IPS-NIHi7 (cell line): ENCODE data around the gene ZMYM1.
"Not testable (repeated sequence)": the region's sequence is repeated elsewhere in the genome, so short reads cannot be mapped to it uniquely, and the experiment has no call there.

ENCODE experiments used
- DNase-seq: peaks from one replicate; pipeline ENCODE4 v3.0.0; 2012; ENCODE audit warnings: mixed read lengths; ENCODE audit errors: extremely low spot score

ZMYM1 gene

DNA sequence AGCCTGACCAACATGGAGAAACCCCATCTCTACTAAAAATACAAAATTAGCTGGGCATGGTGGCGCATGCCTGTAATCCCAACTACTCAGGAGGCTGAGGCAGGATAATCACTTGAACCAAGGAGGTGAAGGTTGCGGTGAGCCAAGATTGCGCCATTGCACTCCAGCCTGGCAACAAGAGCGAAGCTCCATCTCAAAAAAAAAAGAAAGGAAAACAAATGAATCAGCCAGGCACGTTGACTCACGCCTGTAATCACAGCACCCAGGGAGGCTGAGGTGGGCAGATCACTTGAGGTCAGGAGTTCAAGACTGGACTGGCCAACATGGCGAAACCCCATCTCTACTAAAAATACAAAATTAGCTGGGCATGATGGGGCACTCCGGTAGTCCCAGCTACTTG is 2.8 kb upstream of the ZMYM1 start:
- not testable (repeated sequence) for DNase-seq

DNA sequence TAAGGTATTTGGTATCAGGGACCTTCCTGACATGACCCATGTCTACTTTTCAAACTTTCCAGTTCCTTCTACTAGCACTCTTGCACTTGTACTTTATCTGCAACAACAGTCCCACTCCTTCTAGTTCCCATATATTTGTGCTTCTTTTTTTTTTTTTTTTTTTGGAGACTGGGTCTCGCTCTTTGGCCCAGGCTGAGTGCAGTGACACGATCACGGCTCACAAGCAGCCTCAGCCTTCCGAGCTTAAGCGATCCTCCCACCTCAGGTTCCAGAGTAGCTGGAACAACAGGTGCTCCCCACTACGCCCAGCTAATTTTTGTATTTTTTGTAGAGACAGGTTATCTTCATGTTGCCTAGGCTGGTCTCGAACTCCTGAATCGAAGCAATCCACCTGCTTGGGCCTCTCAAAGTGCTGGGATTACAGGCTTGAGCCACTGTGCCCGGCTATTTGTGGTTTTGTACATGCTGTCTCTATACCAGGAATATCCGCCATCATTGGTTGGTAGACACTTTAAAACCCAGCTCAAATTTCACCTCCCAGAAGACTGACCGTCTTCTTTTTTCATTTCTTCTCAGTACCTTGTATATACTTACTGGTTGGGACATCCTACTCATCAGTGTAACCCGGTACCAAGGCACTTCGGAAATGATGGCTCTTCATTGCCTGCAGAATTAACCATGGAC is 1.1 kb downstream of the ZMYM1 start:
- DNase-seq, result no peak

DNA sequence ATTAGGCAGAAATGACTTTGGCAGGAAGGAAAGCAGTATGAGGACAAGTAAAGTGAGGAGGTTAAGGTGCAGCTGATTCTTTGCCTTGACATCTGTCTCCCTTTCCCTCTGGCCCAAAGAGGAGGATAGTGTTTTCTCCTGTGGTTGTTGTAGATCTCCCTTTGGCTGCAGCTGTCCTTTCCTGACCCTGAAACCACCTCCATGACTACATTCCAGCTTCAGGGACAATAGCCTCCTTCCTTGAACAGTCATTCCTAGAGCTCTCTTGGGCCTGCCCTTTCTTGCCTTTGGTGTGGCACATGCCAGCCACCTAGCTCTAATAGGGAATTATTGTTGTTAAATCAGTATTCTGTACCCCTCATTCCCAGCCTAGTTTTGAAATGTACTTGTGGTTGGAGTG is 6.2 kb downstream of the ZMYM1 start:
- DNase-seq, result no peak

DNA sequence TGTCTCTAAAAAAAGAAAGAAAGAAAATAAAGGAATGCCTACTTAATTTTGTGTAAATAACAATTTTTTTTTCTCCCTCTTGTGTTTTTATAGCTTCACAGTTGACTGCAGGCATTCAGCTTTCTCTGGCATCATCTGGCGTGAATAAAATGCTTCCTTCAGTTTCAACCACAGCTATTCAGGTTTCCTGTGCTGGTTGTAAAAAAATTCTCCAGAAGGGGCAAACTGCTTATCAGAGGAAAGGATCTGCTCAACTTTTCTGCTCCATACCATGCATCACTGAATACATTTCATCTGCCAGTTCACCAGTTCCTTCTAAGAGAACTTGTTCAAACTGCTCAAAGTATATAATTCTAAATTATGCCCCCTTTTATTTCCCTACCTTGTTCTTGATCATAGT is 18.0 kb downstream of the ZMYM1 start:
- DNase-seq, result no peak

DNA sequence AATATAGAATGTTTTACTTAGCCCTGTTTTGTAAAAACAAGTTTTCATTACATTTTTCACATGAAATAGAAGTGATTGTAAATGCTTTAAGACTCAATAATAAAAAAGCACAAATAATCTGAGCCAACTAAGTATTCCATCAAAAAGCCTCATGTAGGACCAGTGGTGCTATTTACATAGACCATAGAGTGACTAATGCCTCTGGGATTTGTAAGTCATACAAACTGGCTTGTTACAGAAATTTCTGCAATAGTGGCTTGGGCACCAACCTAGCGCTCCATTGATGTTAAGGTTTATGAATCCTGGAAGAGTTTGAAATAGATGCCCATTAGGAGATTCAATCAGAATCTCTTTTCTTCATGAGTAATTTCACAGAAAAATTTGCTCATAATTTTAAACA is 31.9 kb downstream of the ZMYM1 start:
- DNase-seq, result no peak

DNA sequence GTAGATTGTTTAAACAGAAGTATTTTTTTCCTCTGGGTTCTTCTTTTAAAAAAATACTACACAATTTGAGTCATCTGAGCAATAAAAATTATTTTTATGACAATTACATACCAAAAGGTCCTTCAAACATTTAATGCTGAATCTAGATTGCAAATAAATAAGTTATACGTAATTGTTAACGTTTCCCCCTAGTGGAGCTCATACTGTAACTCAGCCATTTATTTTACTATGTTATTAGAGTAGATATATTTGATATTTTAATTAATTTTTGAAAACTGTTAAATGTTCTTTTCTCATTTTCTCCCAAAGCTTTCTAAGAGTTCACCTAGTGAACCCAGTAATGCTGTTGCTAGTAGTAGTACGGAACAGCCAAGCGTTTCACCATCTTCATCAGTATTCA is 33.5 kb downstream of the ZMYM1 start:
- DNase-seq, result no peak

DNA sequence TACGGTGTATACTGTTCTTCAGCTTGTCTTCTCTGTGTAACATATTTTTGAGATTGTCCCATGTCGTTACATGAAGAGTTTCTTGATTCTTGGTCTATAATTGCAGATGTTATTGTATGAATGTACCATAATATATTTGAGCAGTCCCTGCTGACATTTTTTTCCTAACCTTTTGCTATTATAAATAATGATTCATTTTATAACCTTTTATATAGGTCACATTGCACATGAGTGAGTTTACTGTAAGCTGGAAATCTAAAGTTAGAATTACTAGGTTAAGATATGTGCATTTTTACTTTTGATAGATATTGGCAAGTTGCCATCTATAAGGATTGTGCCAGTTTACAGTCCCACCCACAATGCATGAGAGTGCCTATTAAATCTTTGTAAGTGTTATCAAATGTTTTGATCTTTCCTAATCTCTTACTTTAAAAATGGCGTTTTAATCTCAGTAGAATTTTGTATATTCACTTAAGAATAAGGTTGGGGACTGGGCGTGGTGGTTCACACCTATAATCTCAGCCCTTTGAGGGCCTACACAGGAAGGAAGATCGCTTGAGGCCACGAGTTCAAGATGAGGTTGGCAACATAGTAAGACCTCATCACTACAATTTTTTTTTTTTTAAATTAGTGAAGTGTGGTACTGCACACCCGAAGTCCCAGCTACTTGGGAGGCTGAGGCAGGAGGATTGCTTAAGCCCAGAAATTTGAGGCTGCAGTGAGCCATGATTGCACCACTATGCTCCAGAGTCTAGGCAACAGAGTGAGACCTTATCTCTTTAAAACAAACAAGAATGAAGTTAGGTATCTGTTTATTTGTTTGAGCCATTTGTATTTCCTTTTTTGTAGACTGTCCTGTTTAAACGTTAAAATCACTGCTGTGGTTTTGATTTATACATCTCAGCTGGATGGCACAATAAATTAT is 36.5 kb downstream of the ZMYM1 start:
- DNase-seq, result no peak

DNA sequence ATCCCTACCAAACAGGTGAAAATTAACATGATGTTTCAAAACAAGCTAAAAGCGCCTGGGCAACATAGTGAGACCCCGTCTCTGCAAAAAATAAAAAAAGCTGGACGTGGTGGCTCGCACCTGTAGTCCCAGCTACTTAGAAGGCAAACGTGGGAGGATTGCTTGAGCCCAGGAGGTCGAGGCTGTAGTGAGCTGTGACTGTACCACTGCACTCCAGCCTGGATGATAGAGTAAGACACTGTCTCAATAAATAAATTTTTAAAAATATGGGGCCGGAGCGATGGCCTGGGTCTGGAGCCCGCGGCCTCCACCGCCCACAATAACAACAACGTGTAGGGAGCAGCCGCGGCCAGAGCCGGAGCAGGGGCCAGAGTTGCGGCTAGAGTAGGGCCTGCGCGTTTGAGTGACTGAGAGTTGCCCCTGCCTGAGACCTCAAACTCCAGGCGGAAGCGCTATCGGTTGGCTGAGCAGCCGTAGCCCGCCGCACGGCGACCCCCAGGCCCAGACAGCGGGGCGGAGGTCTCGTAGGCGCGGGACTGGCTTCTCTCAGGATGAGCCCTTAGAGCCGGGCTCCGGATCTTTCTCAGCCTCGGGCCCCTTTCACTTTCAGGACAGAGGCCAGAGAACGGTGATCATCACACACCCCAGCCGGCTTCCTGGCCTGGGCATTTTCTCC is 41.4 kb downstream of the ZMYM1 start:
- DNase-seq, result peak; percentile 21

DNA sequence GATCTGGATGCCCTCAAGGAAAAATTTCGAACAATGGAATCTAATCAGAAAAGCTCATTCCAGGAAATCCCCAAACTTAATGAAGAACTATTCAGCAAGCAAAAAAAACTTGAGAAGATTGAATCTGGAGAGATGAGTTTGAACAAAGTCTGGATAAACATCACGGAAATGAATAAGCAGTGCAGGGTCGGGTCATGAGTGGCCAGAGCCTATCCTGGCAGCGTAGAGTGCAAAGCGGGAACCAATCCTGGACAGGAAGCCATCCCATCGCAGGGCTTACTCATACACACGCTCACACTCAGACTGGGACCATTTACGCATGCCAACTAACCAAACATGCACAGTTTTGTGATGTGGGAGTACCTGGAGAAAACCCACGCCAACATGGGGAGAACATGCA is 43.1 kb downstream of the ZMYM1 start:
- DNase-seq, result no peak

DNA sequence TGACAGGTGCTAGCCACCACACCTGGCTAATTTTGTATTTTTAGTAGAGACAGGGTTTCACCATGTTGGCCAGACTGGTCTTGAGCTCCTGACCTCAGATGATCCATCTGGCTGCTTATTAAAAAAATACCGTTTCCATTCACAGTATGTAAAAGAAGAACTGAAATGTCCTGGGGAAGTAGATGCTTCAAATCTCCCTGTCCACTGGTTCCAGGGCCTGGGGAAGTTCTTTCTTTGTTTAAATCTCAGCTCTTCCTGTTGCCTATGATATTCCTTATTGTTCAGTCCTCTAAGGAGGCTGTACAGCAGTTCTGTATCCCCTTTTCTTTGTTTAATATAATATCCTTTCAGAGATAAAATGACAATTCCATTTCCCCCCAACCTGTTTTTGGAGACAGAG is 47.4 kb downstream of the ZMYM1 start:
- DNase-seq, result no peak

DNA sequence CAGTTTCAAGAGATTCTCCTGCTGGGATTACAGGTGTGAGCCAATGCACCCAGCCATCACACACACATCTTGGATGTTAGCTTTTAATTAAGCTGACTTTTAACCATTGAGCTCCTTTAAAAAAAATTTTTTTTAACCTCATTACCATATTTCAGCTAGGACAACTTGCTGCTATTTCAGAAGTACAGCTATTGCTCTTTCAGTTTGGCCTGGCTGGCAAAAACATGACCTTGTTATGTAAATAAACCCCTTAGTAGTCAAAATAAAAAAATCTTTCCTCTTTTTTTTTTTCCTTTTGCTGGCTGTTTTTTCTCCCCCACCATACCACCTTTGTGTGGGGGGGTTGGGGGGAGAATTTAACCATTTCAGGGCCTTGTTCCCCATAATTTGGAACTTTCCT is 49.9 kb downstream of the ZMYM1 start:
- no peak for DNase-seq

DNA sequence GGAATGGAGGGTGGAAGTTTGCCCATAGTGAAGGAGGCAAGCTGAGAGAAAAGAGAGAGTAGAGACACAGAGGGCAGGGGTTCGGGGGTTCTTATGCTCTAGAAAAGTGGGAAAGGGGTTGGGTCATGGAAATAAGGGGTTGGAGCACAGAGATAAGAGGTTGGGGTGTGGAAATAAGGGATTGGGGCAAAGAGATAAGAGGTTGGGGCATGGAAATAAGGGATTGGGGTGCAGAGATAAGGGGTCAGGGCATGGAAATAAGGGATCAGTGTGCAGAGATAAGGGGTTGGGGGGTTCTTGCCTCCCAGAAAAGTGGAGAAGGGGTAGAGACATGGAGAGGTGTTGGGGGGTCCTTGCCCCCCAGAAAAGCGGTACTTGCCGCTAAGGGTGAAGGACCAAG is 57.6 kb downstream of the ZMYM1 start:
- no peak for DNase-seq

DNA sequence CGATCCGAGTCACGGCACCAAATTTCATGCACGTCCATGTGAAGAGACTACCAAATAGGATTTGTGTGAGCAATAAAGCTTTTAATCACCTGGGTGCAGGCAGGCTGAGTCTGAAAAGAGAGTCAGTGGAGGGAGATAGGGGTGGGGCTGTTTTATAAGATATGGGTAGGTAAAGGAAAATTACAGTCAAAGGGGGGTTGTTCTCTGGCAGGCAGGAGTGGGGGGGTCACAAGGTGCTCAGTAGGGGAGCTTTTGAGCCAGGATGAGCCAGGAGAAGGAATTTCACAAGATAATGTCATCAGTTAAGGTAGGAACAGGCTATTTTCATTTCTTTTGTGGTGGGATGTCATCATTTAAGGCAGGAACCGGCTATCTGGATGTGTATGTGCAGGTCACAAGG is 58.4 kb downstream of the ZMYM1 start:
- DNase-seq, result not testable (repeated sequence)

DNA sequence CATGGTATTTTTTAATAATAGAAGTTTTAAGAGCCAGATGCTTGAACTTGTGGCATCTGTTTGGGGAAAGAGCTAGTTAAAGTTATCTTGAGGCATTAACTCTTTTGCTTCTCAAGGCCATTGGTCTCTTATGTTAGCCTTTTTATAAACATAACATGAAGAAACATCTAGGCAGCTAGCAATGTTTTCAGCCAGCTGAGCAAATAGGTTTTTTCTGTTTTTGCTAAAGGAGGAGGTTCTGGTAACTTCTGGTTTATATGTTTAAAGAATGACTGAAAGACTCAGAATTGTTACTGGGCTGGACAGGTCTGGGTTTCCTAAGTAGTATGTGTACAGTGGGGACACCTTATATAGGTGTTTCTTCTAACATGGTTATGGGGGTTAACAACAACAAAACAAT is 63.1 kb downstream of the ZMYM1 start:
- not testable (repeated sequence) for DNase-seq

DNA sequence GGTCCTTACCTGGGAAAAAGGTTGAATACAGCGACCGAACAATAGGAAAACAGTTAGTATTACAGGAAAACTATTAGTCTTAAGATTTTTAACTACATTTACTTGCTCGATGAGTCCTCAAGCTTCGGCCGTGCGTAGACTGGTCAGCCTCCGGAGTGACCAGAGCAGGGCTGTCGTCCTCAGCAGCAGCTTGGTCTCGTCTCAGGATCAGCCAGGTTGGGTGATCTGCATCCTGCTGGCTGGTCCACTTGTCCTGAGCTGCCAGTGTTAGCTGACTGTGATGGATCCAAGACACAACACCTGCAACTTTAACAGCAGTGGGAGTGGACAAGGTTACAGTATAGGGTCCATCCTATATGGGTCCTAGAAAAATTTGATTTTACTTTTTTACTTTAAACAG is 63.5 kb downstream of the ZMYM1 start:
- DNase-seq, result not testable (repeated sequence)

DNA sequence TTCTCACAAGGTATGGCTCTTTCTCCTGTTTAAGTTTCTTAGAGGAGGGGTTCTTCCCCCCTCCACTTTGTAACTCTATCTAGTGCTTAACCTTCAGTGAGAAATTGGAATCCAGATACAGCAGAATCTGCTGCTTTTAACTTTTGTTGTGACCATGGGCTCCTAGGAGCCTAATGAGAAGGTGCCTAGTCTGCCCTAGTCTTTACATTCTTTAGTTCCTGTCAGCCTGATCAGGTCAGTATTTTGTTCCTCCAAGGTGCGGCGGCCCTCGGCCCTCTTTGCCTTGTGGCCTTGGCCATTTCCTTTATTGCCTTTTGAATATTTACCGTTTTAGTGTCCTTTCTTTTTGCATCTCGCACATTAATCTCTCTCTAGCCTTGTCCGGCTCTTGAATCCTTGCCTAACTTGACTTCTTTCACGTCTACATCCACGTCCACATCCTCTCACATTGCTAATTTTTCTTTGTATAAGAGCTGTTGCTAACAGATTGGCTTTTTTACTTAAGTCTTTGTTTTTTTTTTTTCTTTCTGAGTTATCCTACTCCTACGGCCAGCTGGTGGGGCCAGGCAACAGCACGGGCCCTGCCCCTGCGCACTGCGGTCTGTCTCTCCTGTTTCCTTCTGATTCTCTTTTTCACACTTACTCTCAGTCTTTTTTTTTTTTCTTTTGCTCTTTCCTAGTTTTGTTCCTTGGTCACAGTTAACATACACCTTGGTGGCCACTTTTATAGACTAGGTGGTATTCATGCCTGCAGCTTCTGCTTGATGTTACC is 64.7 kb downstream of the ZMYM1 start:
- DNase-seq, result no peak

DNA sequence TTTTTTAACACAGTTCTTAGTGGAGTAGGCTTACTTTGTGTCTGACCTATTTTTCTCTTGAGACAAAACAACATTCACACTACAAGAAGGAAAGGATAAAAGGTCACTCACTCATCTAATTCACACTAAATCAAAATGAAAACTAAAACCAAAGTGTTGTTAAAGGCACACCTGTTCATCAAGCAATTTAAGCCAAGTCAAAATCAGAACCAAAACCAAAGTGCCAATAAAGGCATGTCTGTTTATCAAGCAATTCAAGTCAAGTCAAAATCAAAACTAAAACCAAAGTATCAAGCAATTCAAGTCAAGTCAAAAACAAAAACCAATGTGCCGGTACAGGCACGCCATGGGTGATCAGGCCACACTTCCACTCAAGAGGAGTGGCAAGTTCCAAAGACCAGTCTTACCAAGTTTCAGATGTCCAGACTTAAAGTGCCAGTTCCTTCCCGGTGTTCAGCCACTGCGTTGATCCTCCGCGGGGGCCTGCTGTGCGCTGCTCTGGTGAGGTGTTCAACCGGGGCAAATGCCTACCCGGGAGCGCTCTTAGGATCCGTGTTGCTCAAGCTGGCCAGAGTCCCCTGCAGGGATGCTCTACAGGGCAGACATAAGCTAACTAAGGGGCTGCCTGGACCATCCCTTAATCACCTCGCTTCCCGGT is 66.8 kb downstream of the ZMYM1 start:
- DNase-seq, result not testable (repeated sequence)

DNA sequence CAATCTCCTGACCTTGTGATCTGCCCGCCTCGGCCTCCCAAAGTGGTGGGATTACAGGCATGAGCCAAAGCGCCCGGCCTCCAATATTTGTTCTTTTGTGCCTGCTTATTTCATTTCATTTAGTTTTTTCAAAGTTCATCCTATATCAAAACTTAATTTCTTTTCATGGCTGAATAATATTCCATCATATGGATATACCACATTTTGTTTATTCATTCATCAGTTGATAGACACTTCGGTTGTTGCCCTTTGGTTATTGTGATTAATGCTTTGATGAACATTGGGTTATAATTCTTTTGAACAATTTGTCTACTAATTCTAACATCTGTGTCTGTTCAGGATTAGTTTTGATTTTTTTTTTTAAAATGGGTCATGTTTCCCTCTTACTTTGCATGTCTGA is 72.0 kb downstream of the ZMYM1 start:
- no peak for DNase-seq

DNA sequence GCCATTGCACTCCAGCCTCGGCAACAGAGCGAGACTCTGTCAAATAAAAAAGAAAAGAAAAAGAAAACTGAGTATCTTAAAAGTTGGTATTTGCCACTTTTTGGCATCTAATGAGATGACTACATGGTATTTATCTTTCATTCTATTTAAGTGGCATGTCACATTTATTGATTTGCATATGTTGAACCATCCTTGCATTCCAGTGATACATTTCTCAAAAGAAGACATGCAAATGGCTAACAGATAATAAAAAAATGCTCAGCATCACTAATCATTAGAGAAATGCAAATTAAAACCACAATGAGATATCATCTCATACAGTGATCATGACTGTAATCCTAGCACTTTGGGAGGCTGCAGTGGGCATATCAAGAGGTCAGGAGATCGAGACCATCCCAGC is 85.7 kb downstream of the ZMYM1 start:
- DNase-seq, result no peak
